OCI-LY7 (cell line): Measurements from ENCODE around the gene OR2V2.

ENCODE experiments used
- CTCF ChIP-seq: fragments of 200-600 bp; sonication (generic); conservative IDR thresholded peaks from 2 replicates; pipeline ENCODE4 v1.5.1; 2014; ENCODE audit warnings: mild to moderate bottlenecking, antibody characterized with exemption, low read length, moderate library complexity, mixed read lengths
- EZH2phosphoT487 ChIP-seq: fragments of 200-600 bp; sonication (generic); IDR thresholded peaks from 2 replicates; pipeline ENCODE4 v1.6.1; 2018; ENCODE audit warnings: low read depth, borderline replicate concordance, mild to moderate bottlenecking, mixed run types, antibody characterized with exemption, low read length, moderate library complexity, mixed read lengths

GRCh38 chr5:181124526-181124925 is 22.9 kb upstream of the OR2V2 start:
- no peak for TF ChIP-seq CTCF
- TF ChIP-seq EZH2phosphoT487 = no peak
